PC-3 (cell line): ENCODE measurements around the gene VPS37B. TPM values are rescaled to one million over a fixed set of nuclear protein-coding genes. Genes with fewer than 3 reads are reported as not detected.

Experiments
- ATAC-seq: fragments of 200-7000 bp; cut with Tn5 transposase; 2 replicates; pipeline ENCODE4 v1.9.1; 2020; ENCODE audit warnings: mild to moderate bottlenecking, moderate library complexity
- BruUV-seq: library from RNA; stranded (reverse); fragments of 400-500 nt; replicated peaks from 2 replicates; lab custom pipeline; 2021; lab: Mats Ljungman, UMichigan
- CTCF ChIA-PET: fragments of 300-600 bp; sonication (Branson Sonifier 250); formaldehyde crosslinking; loops from one replicate; lab custom pipeline; 2022; ENCODE audit warnings: antibody characterized with exemption; lab: Charles Lee
- POLR2A ChIA-PET: fragments of 300-600 bp; sonication (Branson Sonifier 250); formaldehyde crosslinking; loops from one replicate; lab custom pipeline; 2022; ENCODE audit warnings: antibody characterized with exemption; ENCODE audit not compliant: unreplicated experiment; lab: Charles Lee
- DNase-seq: peaks from one replicate; pipeline ENCODE4 v3.0.0-alpha.2; 2015
- H2AFZ ChIP-seq: fragments of 300-600 bp; sonication (generic); 2 replicates; pipeline ENCODE4 v1.6.0; 2016; ENCODE audit warnings: antibody characterized with exemption, low read length
- H3F3A ChIP-seq: fragments of 300-600 bp; sonication (generic); one replicate; pipeline ENCODE4 v1.6.0; 2017; ENCODE audit warnings: antibody characterized with exemption, low read length, control low read depth, mild to moderate bottlenecking; ENCODE audit not compliant: unreplicated experiment
- H3K27ac ChIP-seq: fragments of 300-600 bp; sonication (generic); 2 replicates; pipeline ENCODE4 v1.5.1; 2016; ENCODE audit warnings: mild to moderate bottlenecking, low read length
- H3K27me3 ChIP-seq: fragments of 300-600 bp; sonication (generic); 2 replicates; pipeline ENCODE4 v1.6.1; 2016; ENCODE audit warnings: low read length, mixed read lengths
- H3K36me3 ChIP-seq: fragments of 300-600 bp; sonication (generic); 2 replicates; pipeline ENCODE4 v1.6.1; 2016; ENCODE audit warnings: low read depth, mixed run types, low read length, mixed read lengths
- H3K4me1 ChIP-seq: fragments of 300-600 bp; sonication (generic); 2 replicates; pipeline ENCODE4 v1.5.1; 2016; ENCODE audit warnings: low read length; ENCODE audit not compliant: insufficient read depth
- H3K4me2 ChIP-seq: fragments of 300-600 bp; sonication (generic); 2 replicates; pipeline ENCODE4 v1.6.0; 2016; ENCODE audit warnings: low read length
- H3K4me3 ChIP-seq: fragments of 300-600 bp; sonication (generic); 2 replicates; pipeline ENCODE4 v1.5.1; 2016; ENCODE audit warnings: mild to moderate bottlenecking, low read length, mixed read lengths
- H3K79me2 ChIP-seq: fragments of 300-600 bp; sonication (generic); 2 replicates; pipeline ENCODE4 v1.6.1; 2017; ENCODE audit warnings: low read length, mixed read lengths
- H3K9ac ChIP-seq: fragments of 300-600 bp; sonication (generic); 2 replicates; pipeline ENCODE4 v1.6.0; 2016; ENCODE audit warnings: mild to moderate bottlenecking, low read length
- H3K9me2 ChIP-seq: fragments of 300-600 bp; sonication (generic); replicated peaks from 2 replicates; pipeline ENCODE4 v1.6.1; 2016; ENCODE audit warnings: mixed run types, low read length, mixed read lengths
- H3K9me3 ChIP-seq: fragments of 300-600 bp; sonication (generic); 2 replicates; pipeline ENCODE4 v1.6.1; 2016; ENCODE audit warnings: low read length, mixed read lengths
- H4K20me1 ChIP-seq: fragments of 300-600 bp; sonication (generic); 2 replicates; pipeline ENCODE4 v1.6.1; 2016; ENCODE audit warnings: low read length, mixed read lengths
- EZH2 ChIP-seq: fragments of 300-600 bp; sonication (generic); IDR thresholded peaks from one replicate; pipeline ENCODE4 v1.6.1; 2017; ENCODE audit warnings: antibody characterized with exemption, mild to moderate bottlenecking, low read length; ENCODE audit not compliant: unreplicated experiment
- EZH2phosphoT487 ChIP-seq: fragments of 300-600 bp; sonication (generic); IDR thresholded peaks from 2 replicates; pipeline ENCODE4 v1.6.1; 2018; ENCODE audit warnings: mild to moderate bottlenecking, antibody characterized with exemption, low read length, borderline replicate concordance
- intact Hi-C: fragments of 100-400 bp; cut with micrococcal nuclease; formaldehyde crosslinking; loops from 2 replicates; pipeline ENCODE4 v1.9.0; 2023
- total RNA-seq: library from RNA; depleted of rRNA; stranded (reverse); fragments of >200 nt; gene quantifications from 2 replicates; pipeline ENCODE4 v1.2.3, GENCODE V29; 2014
- TF ChIP-seq, protein P1 (sequence below): fragments of 300-600 bp; sonication (generic); conservative IDR thresholded peaks from 2 replicates; pipeline ENCODE4 v1.5.1; 2017; ENCODE audit warnings: antibody characterized with exemption, low read depth, mild to moderate bottlenecking, low read length

VPS37B gene
- total RNA-seq, 1 experiment from 2014 or later: 74.3 TPM

DNA sequence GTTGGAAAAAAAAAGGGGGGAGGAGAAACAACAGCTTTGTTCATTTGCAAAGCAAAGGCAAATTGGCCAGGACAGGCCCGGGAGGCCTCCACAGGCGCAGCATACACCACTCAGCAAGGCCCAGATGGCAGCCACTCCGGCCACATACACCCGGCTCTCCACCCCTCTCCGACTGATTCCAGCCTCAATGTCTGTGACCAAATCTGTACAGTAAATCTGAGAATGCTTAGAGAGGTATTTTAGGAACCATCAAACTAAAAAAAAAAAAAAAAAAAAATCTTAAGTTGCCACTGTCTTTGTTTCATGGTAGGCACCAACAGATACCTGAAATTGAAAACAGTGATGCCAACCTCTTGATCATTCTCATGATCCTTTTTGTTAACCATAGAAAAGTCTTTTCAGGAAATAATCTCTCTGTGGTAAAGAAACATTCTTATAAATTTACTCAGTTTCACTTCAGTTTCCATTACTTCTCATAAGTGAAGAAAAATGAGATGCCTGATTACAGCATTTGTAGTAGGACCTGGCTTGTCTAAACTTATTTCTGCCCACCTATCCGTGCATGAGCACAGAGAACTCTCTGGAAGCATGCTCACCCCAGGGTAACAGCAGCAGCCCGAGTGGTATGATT lies 20.2 kb downstream of the VPS37B start:
- Histone ChIP-seq H3K4me2 (no peak overlapping the region), H3K27ac (no peak overlapping the region), H3K9ac (no peak overlapping the region), H3K9me3 (no peaks in the 10 kb centered on the region), H3K79me2 (peaks cover 100% of the 10 kb centered on the region), H3K4me3 (no peak overlapping the region), H4K20me1 (peaks cover 51% of the 10 kb centered on the region), H3K9me2 (no peaks in the 10 kb centered on the region), H3K27me3 (no peaks in the 10 kb centered on the region), H3F3A (no peaks in the 10 kb centered on the region), H3K4me1 (peaks cover 22% of the 10 kb centered on the region), H2AFZ (no peak overlapping the region), H3K36me3 (peaks cover 31% of the 10 kb centered on the region; the same call in 1 of the 2 replicates)
- no TSS peak for BruUV-seq
- TF ChIP-seq, protein P1, sequence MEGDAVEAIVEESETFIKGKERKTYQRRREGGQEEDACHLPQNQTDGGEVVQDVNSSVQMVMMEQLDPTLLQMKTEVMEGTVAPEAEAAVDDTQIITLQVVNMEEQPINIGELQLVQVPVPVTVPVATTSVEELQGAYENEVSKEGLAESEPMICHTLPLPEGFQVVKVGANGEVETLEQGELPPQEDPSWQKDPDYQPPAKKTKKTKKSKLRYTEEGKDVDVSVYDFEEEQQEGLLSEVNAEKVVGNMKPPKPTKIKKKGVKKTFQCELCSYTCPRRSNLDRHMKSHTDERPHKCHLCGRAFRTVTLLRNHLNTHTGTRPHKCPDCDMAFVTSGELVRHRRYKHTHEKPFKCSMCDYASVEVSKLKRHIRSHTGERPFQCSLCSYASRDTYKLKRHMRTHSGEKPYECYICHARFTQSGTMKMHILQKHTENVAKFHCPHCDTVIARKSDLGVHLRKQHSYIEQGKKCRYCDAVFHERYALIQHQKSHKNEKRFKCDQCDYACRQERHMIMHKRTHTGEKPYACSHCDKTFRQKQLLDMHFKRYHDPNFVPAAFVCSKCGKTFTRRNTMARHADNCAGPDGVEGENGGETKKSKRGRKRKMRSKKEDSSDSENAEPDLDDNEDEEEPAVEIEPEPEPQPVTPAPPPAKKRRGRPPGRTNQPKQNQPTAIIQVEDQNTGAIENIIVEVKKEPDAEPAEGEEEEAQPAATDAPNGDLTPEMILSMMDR: no peak
- DNase-seq (no peak), ATAC-seq (no peak)
- POLR2A ChIA-PET: no interaction called here
- intact Hi-C loops: no loop called here
- CTCF ChIA-PET: no interaction called here

DNA sequence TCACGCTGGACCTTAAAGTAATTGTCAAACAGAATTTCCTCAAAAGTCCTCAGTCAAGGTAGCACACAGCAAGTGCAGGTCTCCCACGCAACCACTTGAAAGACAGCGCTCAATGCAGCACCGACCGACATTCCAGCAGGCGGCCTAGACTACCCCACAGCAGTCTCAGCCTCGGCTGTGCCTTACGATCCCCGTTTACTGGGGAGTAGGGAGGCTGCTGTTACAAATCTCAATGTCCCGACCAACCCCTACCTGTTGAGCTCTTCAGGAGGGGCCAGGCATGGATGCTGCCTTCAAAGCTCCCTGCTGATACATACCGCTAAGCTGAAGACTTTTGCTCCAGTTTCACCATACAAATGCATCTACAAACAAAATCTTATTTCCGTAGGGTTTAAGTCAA lies 21.8 kb downstream of the VPS37B start:
- Histone ChIP-seq H3K4me3 (no peak overlapping the region), H3K79me2 (peaks cover 99% of the 10 kb centered on the region), H3K27me3 (no peaks in the 10 kb centered on the region), H3K9ac (no peak overlapping the region), H4K20me1 (peaks cover 34% of the 10 kb centered on the region), H3K9me3 (no peaks in the 10 kb centered on the region), H3K4me2 (no peak overlapping the region), H3K4me1 (peaks cover 22% of the 10 kb centered on the region), H3K9me2 (no peaks in the 10 kb centered on the region), H3F3A (no peaks in the 10 kb centered on the region), H3K27ac (no peak overlapping the region), H2AFZ (no peak overlapping the region), H3K36me3 (peaks cover 35% of the 10 kb centered on the region)
- ATAC-seq: no peak
- no TSS peak for BruUV-seq
- intact Hi-C loops: no loop called here
- TF ChIP-seq, protein P1: no peak
- TF ChIP-seq EZH2phosphoT487 (no peak), EZH2 (no peak)
- CTCF ChIA-PET: no interaction called here
- DNase-seq: no peak
- POLR2A ChIA-PET: no interaction called here

GRCh38 chr12:122873540-122873939 lies 22.4 kb downstream of the VPS37B start:
- no peaks in the 10 kb centered on the region for H3K9me3 ChIP-seq
- peaks cover 37% of the 10 kb centered on the region for H3K36me3 ChIP-seq
- H3K9me2 ChIP-seq: no peaks in the 10 kb centered on the region
- no peak overlapping the region for H3K4me3 ChIP-seq
- no TSS peak for BruUV-seq
- peaks cover 31% of the 10 kb centered on the region for H4K20me1 ChIP-seq
- H3K27me3 ChIP-seq: no peaks in the 10 kb centered on the region
- ATAC-seq (no peak), DNase-seq (no peak)
- no peak overlapping the region for H3K4me2 ChIP-seq
- TF ChIP-seq EZH2phosphoT487: no peak
- no peak for TF ChIP-seq EZH2
- TF ChIP-seq, protein P1: no peak
- H3K79me2 ChIP-seq: peaks cover 98% of the 10 kb centered on the region
- H3K27ac ChIP-seq: no peak overlapping the region
- no peak overlapping the region for H2AFZ ChIP-seq
- H3K9ac ChIP-seq: no peak overlapping the region
- ChIA-PET CTCF (no interaction called here), POLR2A (no interaction called here)
- peaks cover 22% of the 10 kb centered on the region for H3K4me1 ChIP-seq
- H3F3A ChIP-seq: no peaks in the 10 kb centered on the region
- intact Hi-C loops: no loop called here
